GM21825 (cell line): ENCODE measurements around the gene RHOC.

Source experiments
- ATAC-seq: cut with Tn5 transposase; IDR thresholded peaks from one replicate; pipeline ENCODE4 v1.9.1; 2021; ENCODE audit warnings: mild to moderate bottlenecking, moderate library complexity; ENCODE audit not compliant: unreplicated experiment

The RHOC gene

DNA sequence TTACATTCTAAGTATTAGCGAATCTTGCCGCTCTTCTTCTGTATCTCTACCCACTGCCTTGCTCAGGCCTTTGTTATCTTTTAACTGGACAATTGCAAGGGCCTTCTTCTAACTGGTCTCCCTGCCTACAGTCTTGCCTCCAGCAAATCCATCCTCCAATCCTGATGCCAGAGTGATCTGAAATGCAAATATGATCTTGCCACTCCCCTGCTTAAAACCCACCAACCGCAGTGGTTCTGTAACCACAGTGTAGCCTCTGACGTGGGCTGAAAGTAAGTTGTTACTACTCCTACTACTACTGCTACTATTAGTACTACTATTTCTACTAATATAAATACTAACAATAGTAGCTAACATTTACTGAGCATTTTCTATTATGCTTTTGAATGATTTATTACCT, 20.1 kb downstream of the RHOC start:
- no peak for ATAC-seq

DNA sequence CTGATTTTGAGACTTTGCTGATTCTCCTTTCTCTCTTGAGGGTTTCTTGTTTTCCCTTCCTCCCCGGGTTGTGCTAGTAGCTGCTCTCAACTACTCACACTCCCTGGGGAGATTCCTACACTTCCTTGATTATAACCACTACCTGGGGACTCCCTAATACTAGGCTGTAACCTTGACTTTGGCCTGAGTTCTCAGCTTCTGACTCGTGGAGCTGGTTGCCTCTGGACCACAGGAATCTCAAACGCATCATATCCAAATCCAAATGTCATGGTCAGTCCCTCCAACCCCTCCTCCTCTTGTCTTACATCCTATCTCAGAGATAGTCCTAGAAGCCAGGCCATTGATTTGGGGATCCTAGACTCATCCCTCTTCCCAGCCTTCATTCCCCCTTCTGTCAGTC, 20.5 kb downstream of the RHOC start:
- ATAC-seq = no peak

DNA sequence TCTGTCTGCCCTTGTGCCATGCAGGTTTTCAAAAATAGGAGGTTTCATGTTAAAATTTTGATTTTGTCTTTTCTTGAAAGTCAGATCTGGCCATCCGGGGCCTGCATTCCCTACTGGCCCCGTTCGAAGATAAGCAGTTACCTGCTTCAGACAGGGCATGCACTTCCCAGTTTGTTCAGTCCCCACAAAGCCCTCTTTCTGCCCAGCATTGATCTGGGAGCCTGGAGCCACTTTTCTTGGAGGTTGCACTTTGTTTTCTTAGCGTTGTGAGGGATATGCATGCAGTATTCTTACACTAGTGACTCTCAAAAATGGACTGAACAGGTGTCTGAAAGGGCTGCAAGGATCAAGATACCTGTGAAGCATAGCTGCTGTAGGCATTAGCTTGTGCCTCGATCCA, 21.0 kb downstream of the RHOC start:
- no peak for ATAC-seq

DNA sequence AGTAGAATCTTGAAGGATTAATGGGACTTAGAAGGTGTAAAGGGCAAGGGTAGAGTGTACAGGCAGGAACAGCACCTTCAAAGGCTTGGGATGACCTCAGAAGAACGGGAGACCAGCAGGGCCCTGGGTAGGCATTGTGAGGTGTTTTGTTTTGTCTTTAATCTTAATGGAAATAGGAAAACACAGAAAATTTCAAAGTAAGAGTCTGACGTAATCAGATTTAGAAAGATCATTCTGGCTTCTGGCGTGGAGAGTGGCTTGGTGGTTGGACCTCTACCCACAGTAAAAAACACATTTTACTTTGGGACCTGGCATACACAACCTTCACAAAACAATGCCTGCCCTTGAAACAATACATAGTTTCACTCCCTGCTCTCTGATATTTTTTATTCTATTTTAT, 28.3 kb downstream of the RHOC start:
- ATAC-seq = no peak

DNA sequence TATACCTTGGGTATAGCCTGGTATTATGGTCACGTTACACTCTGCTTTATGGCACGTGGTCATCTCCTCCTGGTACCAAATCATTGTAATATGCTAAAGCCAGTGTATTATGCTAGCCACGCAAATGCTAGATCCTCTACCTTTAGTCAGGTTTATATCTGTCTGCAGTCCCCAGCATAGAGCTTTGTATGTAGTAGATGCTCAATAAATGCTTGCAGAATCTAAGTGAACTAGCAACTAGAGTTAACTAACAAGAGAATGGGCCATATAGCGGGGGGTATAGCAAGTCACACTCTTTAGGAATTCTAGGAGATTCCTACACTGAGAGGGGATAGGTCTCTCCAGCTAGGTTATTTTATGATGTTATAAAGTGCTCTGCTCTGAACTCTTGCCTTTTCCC, 29.4 kb downstream of the RHOC start:
- ATAC-seq = no peak

DNA sequence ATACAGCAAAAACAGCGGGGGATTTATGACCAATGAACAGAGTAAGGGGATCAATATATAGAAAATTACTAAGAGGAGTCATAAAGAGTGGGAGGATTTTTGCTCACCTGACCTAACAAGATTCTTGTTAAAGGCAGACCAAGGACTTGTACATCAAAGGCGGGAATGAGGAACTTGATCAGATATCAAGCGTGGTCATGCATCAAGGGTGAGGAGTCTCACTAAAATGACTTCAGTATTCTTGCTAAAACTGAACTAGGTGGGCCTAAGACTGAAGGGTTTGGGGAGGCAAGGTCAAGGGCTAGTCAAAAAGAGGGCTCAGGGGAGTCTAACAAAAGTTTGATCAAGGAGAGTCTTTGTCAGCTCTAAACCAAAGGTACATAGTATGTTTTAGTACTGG, 30.4 kb downstream of the RHOC start:
- no peak for ATAC-seq

DNA sequence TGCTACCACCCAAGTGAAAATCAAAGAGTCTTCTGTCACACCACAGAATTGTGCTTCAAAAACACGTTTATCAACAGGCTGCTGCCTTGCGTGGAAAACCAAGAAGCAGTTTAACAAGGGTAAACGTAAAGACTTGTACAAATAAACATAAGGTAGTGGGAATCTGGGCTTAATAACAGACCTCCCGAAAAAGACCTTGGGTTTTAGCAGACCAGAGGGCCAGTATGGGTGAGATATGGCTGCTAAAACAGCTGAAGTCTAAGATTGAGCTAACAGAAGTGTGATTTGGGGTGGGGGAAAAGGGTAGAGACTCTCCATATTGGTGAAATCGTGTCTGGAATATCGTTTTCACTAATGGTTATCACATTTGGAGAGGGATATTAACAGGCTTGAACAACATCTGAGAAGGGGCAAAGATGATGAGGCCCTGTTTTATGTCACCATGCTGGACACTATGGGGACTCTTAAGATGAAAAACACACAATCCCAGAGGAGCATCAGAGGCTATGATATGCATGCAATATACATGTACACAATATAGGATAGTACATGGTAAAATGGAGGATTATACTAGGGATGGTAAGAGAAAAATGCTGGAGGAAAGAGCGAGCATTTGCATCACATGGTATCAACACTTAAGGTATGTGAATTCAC, 31.1 kb downstream of the RHOC start:
- no peak for ATAC-seq

DNA sequence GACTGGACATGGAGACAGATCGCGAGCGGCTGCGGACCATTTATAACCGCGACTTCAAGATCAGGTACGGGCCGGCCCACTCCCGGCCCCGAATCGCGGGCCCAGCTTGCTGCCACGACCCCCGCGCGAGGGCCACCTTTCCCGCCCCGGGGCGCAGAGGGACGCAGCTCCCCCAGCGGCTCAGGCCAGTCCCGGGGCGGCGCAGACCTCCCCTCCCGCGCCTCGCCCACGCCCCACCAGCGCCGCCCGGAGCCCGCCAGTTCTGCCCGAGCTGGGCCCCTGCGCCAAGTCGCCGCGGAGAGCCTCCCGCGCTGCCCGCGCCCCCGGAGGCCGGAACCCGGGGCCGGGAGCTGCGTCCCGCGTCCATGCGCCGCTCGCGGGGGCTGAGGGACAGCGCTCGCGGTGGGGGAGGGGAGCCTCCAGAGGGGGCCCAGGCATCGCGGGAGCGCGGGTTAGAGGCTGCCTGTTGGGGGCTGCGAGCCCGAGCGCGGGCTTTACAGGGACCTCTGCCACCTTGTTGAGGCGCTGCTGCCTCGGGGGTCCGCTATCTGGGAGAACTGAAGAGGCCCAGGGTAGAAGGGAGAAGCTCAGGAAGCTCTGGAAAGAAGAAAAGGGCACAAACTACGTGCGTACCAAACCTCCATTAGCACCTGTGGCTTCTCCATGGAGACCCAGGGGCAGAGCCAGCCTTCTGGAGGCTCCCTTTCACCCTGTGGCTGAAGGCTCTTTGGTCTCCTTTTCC, 31.8 kb downstream of the RHOC start:
- peak; percentile 43 for ATAC-seq

DNA sequence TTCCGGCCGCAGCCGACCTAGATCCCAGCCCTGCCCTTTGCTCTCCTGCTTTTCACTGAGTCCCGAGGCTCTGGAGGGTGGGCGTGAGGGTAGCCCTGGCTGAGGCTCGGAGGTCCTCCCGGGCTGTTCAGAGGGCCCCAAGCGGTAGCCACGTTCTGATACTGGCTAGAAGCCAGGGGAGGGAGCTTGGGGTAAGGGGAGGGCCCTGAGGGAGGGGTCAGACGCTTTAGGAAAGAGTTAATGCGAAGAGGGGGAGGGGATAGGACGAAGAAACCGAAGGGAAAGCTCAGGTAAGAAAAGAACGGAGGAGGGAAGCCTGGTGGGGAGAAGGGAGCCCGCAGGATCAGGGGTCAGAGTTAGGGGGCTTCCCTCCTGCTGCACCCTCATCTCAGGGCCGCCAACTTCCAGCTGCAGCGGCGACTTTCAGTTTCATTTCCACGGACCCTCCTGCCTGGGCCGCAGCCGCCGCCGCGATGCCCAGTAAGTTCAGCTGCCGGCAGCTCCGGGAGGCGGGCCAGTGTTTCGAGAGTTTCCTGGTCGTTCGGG, 32.4 kb downstream of the RHOC start, which contains the start of gene MOV10:
TSS of gene MOV10 (plus strand) at position 220 of the 546 bp plus-strand sequence. CDS start at position 474, 254 bp downstream.
- peak; percentile 54 for ATAC-seq

DNA sequence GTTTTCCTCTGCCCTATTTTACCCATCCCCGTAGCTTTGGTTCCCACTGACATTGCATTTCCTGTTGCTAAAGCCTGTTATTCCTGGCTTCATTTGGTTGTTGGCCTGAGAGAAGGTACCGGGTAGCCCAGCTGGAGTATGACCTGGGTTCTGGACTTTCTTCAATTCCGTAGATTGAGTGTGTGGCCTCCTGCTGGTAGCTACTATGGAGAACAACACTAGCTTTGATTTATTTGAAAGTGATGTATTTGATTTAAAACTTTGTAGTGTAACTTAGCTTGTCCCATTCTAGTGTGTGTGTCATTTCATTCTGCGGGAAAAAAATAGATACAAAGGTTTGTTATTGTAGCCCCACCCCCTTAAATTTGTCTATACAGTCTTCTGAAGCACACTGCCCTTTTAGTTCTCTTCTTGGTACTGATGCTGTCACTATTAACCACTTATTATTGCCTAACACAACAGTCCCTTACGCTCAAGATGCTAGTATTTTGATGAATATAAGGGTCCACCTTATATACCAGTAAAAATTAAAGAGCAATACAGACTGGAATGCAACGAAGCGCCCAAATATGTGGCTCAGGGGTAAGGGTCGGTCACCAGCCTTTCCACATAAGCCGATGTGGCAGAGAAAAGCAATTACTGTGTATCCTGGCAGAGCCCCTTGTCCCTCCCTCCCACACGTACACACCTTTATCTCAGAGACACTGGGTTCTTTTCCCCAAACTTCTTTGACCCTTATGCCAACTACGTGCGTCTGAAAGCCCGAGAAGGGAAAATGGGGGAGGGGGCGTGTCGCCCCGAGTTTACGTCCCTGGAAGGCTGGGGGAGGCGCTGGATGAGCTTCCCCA, 33.1 kb downstream of the RHOC start:
- no peak for ATAC-seq

DNA sequence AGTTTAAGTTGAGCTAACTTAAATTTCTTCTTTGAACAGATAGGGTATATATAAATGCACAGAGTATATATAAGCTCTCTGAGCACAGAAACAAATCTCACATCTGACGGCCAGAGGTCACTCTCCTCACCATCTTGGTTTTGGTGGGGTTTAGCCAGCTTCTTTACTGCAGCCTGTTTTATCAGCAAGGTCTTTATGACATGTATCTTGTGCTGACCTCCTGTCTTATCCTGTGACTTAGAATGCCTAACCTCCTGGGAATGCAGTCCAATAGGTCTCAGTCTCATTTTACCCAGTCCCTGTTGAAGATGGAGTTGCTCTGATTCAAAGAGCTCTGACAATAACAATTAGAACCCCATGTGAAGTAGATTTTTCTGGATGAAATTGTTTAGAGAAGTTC, 34.1 kb downstream of the RHOC start:
- ATAC-seq = no peak

DNA sequence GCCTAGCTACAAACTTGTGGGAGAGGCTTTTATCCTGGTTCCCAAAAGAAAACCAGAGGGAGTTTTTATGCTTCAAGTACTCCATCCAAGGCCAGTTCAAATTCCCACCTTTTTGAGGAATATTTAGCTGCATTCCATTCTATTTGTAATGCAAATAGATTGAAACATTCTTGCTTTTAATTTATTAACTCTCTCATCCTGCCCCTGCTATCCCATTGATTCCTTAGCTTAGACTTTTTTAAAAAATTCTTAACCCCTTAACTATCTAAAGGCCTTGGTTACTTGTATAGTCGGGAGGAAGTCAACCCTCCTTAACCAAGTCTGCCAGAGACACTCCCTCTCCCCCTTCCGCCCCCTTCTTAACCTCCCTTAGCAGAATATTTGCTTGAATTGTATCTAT, 34.9 kb downstream of the RHOC start:
- ATAC-seq = no peak

DNA sequence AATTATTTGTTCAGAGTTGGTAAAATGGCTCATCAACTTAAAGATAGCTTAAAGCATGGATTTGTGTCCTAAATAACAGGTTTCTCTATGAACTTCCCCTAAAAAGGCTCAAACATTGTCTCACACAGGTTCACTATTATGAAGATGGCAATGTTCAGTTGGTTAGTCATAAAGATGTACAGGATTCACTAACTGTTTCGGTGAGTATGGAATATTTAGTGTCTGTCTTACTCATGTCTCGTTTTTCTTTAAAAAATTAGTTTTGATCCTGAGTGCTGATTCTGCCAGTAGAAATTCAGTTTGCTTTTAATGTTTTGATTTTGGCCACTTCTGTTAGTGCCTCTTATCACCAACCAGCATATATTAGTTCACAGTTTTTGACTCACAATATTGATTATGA, 40.0 kb downstream of the RHOC start:
- ATAC-seq = no peak

DNA sequence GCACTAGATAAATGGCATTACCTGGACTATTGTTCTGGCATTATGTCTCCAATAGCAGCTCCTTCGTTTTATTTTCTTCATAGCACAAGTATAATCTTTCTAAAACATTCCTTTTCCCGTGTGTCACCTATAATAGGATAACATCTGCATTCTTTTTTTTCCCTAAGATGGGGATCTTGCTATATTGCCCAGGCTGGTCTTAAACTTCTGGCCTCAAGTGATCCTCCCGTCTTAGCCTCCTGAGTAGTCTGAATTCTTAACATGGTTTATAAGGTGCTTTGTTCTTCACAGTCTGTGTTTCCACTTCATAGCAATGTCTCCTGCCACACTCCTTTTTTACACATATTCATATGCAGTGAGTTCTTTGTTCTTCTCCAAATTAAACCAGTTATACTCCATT, 41.1 kb downstream of the RHOC start:
- no peak for ATAC-seq

DNA sequence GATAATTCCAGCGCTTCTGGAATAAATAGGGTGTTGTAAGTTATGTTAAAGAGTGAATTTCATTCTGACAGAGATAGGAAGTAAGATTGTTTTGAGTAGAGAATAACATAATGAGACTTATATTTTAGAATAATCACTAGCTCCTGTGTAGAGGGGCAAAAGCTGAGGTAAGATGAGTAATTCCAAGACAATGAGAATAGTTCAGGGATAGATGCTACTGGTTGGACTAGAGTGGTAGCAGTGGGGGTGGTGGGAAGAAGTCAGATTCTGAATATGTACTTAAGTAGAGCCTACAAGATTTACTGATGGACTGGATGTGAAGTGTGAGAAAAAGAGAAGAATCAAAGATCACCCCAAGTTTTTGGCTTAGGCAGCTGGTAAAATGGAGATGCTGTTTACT, 55.7 kb downstream of the RHOC start:
- ATAC-seq = no peak
